Measurements from ENCODE around the gene PREX1. TPM values are rescaled to one million over a fixed set of nuclear protein-coding genes. Genes with fewer than 3 reads are reported as not detected.

Gene PREX1
- total and polyA plus RNA-seq, 2 experiments from 2014 or later: 2.4 to 10.3 TPM

GRCh38 chr20:48577557-48577956 is 250.2 kb downstream of the PREX1 start:
- 0 out of 2 replicates have a peak, but pooled peaks cover 3% of the 10 kb centered on the region for H3K4me1 ChIP-seq (ENCODE audit: insufficient read depth)
- no peaks in the 10 kb centered on the region for H3K9me2 ChIP-seq (ENCODE audit: insufficient read depth)
- Mint-ChIP-seq H3K27ac (no peak overlapping the region), H3K27me3 (ENCODE audit: insufficient read depth, low read depth, poor library complexity) (peaks cover 14% of the 10 kb centered on the region), H3K9me3 (no peaks in the 10 kb centered on the region; the same call in 2 of the 3 replicates), H3K36me3 (ENCODE audit: low read depth) (no peaks in the 10 kb centered on the region), H3K4me3 (no peak overlapping the region), H3K4me1 (peaks cover 6% of the 10 kb centered on the region)
- no peaks in the 10 kb centered on the region for H4K20me1 ChIP-seq (replicated peaks; ENCODE audit: insufficient read depth)
- no peaks in the 10 kb centered on the region for H3K79me2 ChIP-seq (replicated peaks; ENCODE audit: insufficient read depth)
- H3K27ac ChIP-seq (ENCODE audit: low read depth): no peak overlapping the region
- ATAC-seq (no peak), DNase-seq (ENCODE audit: low spot score) (no peak)
- no peaks in the 10 kb centered on the region for H3K27me3 ChIP-seq (ENCODE audit: insufficient read depth)
- no peak overlapping the region for H2AFZ ChIP-seq
- TF ChIP-seq JUNB (IDR thresholded peaks at IDR 0.05; ENCODE audit: unreplicated experiment) (no peak), EZH2phosphoT487 (IDR thresholded peaks at IDR 0.05; ENCODE audit: unreplicated experiment) (no peak), REST (IDR thresholded peaks at IDR 0.05; ENCODE audit: unreplicated experiment) (no peak), ZNF114 (CRISPR knock-in tag; IDR thresholded peaks at IDR 0.05) (no peak), POLR2AphosphoS5 (IDR thresholded peaks at IDR 0.05; ENCODE audit: low read depth) (no peak), STAT1 (IDR thresholded peaks at IDR 0.05; ENCODE audit: unreplicated experiment) (no peak), ETS1 (IDR thresholded peaks at IDR 0.05) (no peak), NANOG (IDR thresholded peaks at IDR 0.05; ENCODE audit: borderline replicate concordance) (no peak), ZNF331 (CRISPR knock-in tag; IDR thresholded peaks at IDR 0.05; ENCODE audit: low read depth) (no peak), CREB1 (CRISPR knock-in tag; IDR thresholded peaks at IDR 0.05; ENCODE audit: low read depth) (no peak), CTCF (conservative IDR thresholded peaks at IDR 0.05; ENCODE audit: low read depth in 2 of 2) (no peak)
- no peaks in the 10 kb centered on the region for H3K36me3 ChIP-seq (ENCODE audit: insufficient read depth)
- H3F3A ChIP-seq (replicated peaks; ENCODE audit: low read depth): no peaks in the 10 kb centered on the region
- no peak overlapping the region for H3K4me2 ChIP-seq
- H3K4me3 ChIP-seq: no peak overlapping the region
